ENCODE measurements around the gene CCDC186.
"Not testable (repeated sequence)": the region's sequence is repeated elsewhere in the genome, so short reads cannot be mapped to it uniquely, and the experiment has no call there.

CCDC186 gene

GRCh38 chr10:114151892-114152291, 22.1 kb downstream of the CCDC186 start:
- Histone ChIP-seq H3K27ac (ENCODE audit: low read depth, low read length) (0 out of 2 replicates have a peak overlapping the region, but pooled peaks have one; percentile 9), H3K4me1 (ENCODE audit: control insufficient read depth, insufficient read depth, low read length, unreplicated experiment) (peaks cover 8% of the 10 kb centered on the region), H3K4me3 (ENCODE audit: low read depth, low read length) (no peak overlapping the region), H3K79me2 (ENCODE audit: control insufficient read depth, insufficient read depth, low read length, unreplicated experiment) (no peaks in the 10 kb centered on the region), H3K36me3 (ENCODE audit: insufficient read depth, low read length) (peaks cover 11% of the 10 kb centered on the region; the same call in 1 of the 2 replicates), H3K27me3 (ENCODE audit: insufficient read depth, low read length) (no peaks in the 10 kb centered on the region), H2AFZ (ENCODE audit: low read length, unreplicated experiment) (no peak overlapping the region)

GRCh38 chr10:114151486-114151885, 22.5 kb downstream of the CCDC186 start:
- Histone ChIP-seq H3K27me3 (ENCODE audit: insufficient read depth, low read length) (no peaks in the 10 kb centered on the region), H2AFZ (ENCODE audit: low read length, unreplicated experiment) (no peak overlapping the region), H3K79me2 (ENCODE audit: control insufficient read depth, insufficient read depth, low read length, unreplicated experiment) (no peaks in the 10 kb centered on the region), H3K27ac (ENCODE audit: low read depth, low read length) (peak overlapping the region; percentile 9; the same call in 1 of the 2 replicates), H3K4me1 (ENCODE audit: control insufficient read depth, insufficient read depth, low read length, unreplicated experiment) (peaks cover 8% of the 10 kb centered on the region), H3K4me3 (ENCODE audit: low read depth, low read length) (no peak overlapping the region), H3K36me3 (ENCODE audit: insufficient read depth, low read length) (peaks cover 11% of the 10 kb centered on the region; the same call in 1 of the 2 replicates)

GRCh38 chr10:114149476-114149875, 24.5 kb downstream of the CCDC186 start:
- H3K4me3 ChIP-seq (ENCODE audit: low read depth, low read length); H3K27ac ChIP-seq (ENCODE audit: low read depth, low read length); H2AFZ ChIP-seq (ENCODE audit: low read length, unreplicated experiment); H3K4me1 ChIP-seq (ENCODE audit: control insufficient read depth, insufficient read depth, low read length, unreplicated experiment); H3K36me3 ChIP-seq (ENCODE audit: insufficient read depth, low read length); H3K79me2 ChIP-seq (ENCODE audit: control insufficient read depth, insufficient read depth, low read length, unreplicated experiment); H3K27me3 ChIP-seq (ENCODE audit: insufficient read depth, low read length): not testable (repeated sequence)

- no peaks in the 10 kb centered on the region for H3K4me1 ChIP-seq (ENCODE audit: control insufficient read depth, insufficient read depth, low read length, unreplicated experiment)
- peaks cover 14% of the 10 kb centered on the region for H3K36me3 ChIP-seq (ENCODE audit: insufficient read depth, low read length)
- H2AFZ ChIP-seq (ENCODE audit: low read length, unreplicated experiment), result no peak overlapping the region
- H3K4me3 ChIP-seq (ENCODE audit: low read depth, low read length), result no peak overlapping the region
- H3K79me2 ChIP-seq (ENCODE audit: control insufficient read depth, insufficient read depth, low read length, unreplicated experiment), result no peaks in the 10 kb centered on the region
- H3K27ac ChIP-seq (ENCODE audit: low read depth, low read length), result no peak overlapping the region
- H3K27me3 ChIP-seq (ENCODE audit: insufficient read depth, low read length), result no peaks in the 10 kb centered on the region
These were observed 30.8 kb downstream of the CCDC186 start for GRCh38 chr10:114143160-114143559.

GRCh38 chr10:114142018-114142417, 32.0 kb downstream of the CCDC186 start:
- H3K36me3 ChIP-seq (ENCODE audit: insufficient read depth, low read length), result peaks cover 14% of the 10 kb centered on the region
- no peaks in the 10 kb centered on the region for H3K4me1 ChIP-seq (ENCODE audit: control insufficient read depth, insufficient read depth, low read length, unreplicated experiment)
- H2AFZ ChIP-seq (ENCODE audit: low read length, unreplicated experiment), result no peak overlapping the region
- no peaks in the 10 kb centered on the region for H3K27me3 ChIP-seq (ENCODE audit: insufficient read depth, low read length)
- no peak overlapping the region for H3K27ac ChIP-seq (ENCODE audit: low read depth, low read length)
- no peak overlapping the region for H3K4me3 ChIP-seq (ENCODE audit: low read depth, low read length)
- no peaks in the 10 kb centered on the region for H3K79me2 ChIP-seq (ENCODE audit: control insufficient read depth, insufficient read depth, low read length, unreplicated experiment)

GRCh38 chr10:114140827-114141226, 33.2 kb downstream of the CCDC186 start:
- not testable (repeated sequence) for H3K4me3 ChIP-seq (ENCODE audit: low read depth, low read length); H3K27ac ChIP-seq (ENCODE audit: low read depth, low read length); H2AFZ ChIP-seq (ENCODE audit: low read length, unreplicated experiment); H3K79me2 ChIP-seq (ENCODE audit: control insufficient read depth, insufficient read depth, low read length, unreplicated experiment); H3K4me1 ChIP-seq (ENCODE audit: control insufficient read depth, insufficient read depth, low read length, unreplicated experiment); H3K27me3 ChIP-seq (ENCODE audit: insufficient read depth, low read length)
- peaks cover 18% of the 10 kb centered on the region for H3K36me3 ChIP-seq (ENCODE audit: insufficient read depth, low read length)

- Histone ChIP-seq H3K36me3 (ENCODE audit: insufficient read depth, low read length) (peaks cover 21% of the 10 kb centered on the region), H3K4me1 (ENCODE audit: control insufficient read depth, insufficient read depth, low read length, unreplicated experiment) (no peaks in the 10 kb centered on the region), H2AFZ (ENCODE audit: low read length, unreplicated experiment) (no peak overlapping the region), H3K27ac (ENCODE audit: low read depth, low read length) (no peak overlapping the region), H3K79me2 (ENCODE audit: control insufficient read depth, insufficient read depth, low read length, unreplicated experiment) (no peaks in the 10 kb centered on the region), H3K27me3 (ENCODE audit: insufficient read depth, low read length) (no peaks in the 10 kb centered on the region), H3K4me3 (ENCODE audit: low read depth, low read length) (no peak overlapping the region)
These were observed 34.0 kb downstream of the CCDC186 start for GRCh38 chr10:114140036-114140435.

GRCh38 chr10:114138581-114138980, 35.4 kb downstream of the CCDC186 start:
- H3K27ac ChIP-seq (ENCODE audit: low read depth, low read length), result no peak overlapping the region
- no peaks in the 10 kb centered on the region for H3K79me2 ChIP-seq (ENCODE audit: control insufficient read depth, insufficient read depth, low read length, unreplicated experiment)
- H3K4me3 ChIP-seq (ENCODE audit: low read depth, low read length), result no peak overlapping the region
- H2AFZ ChIP-seq (ENCODE audit: low read length, unreplicated experiment), result no peak overlapping the region
- no peaks in the 10 kb centered on the region for H3K4me1 ChIP-seq (ENCODE audit: control insufficient read depth, insufficient read depth, low read length, unreplicated experiment)
- H3K36me3 ChIP-seq (ENCODE audit: insufficient read depth, low read length), result peaks cover 29% of the 10 kb centered on the region
- no peaks in the 10 kb centered on the region for H3K27me3 ChIP-seq (ENCODE audit: insufficient read depth, low read length)

- H3K27me3 ChIP-seq (ENCODE audit: insufficient read depth, low read length), result no peaks in the 10 kb centered on the region
- no peaks in the 10 kb centered on the region for H3K79me2 ChIP-seq (ENCODE audit: control insufficient read depth, insufficient read depth, low read length, unreplicated experiment)
- no peak overlapping the region for H2AFZ ChIP-seq (ENCODE audit: low read length, unreplicated experiment)
- no peaks in the 10 kb centered on the region for H3K4me1 ChIP-seq (ENCODE audit: control insufficient read depth, insufficient read depth, low read length, unreplicated experiment)
- H3K4me3 ChIP-seq (ENCODE audit: low read depth, low read length), result no peak overlapping the region
- H3K27ac ChIP-seq (ENCODE audit: low read depth, low read length), result no peak overlapping the region
- H3K36me3 ChIP-seq (ENCODE audit: insufficient read depth, low read length), result peaks cover 42% of the 10 kb centered on the region
These were observed 38.5 kb downstream of the CCDC186 start for GRCh38 chr10:114135476-114135875.

- no peak overlapping the region for H3K4me3 ChIP-seq (ENCODE audit: low read depth, low read length)
- H3K36me3 ChIP-seq (ENCODE audit: insufficient read depth, low read length), result peaks cover 57% of the 10 kb centered on the region
- H3K4me1 ChIP-seq (ENCODE audit: control insufficient read depth, insufficient read depth, low read length, unreplicated experiment), result no peaks in the 10 kb centered on the region
- H3K27ac ChIP-seq (ENCODE audit: low read depth, low read length), result no peak overlapping the region
- no peak overlapping the region for H2AFZ ChIP-seq (ENCODE audit: low read length, unreplicated experiment)
- H3K79me2 ChIP-seq (ENCODE audit: control insufficient read depth, insufficient read depth, low read length, unreplicated experiment), result no peaks in the 10 kb centered on the region
- no peaks in the 10 kb centered on the region for H3K27me3 ChIP-seq (ENCODE audit: insufficient read depth, low read length)
These were observed 42.9 kb downstream of the CCDC186 start for GRCh38 chr10:114131094-114131493.

GRCh38 chr10:114121031-114121430, 53.0 kb downstream of the CCDC186 start:
- Histone ChIP-seq H3K4me1 (ENCODE audit: control insufficient read depth, insufficient read depth, low read length, unreplicated experiment) (peaks cover 7% of the 10 kb centered on the region), H3K27me3 (ENCODE audit: insufficient read depth, low read length) (no peaks in the 10 kb centered on the region), H3K36me3 (ENCODE audit: insufficient read depth, low read length) (peaks cover 10% of the 10 kb centered on the region; the same call in 1 of the 2 replicates), H3K79me2 (ENCODE audit: control insufficient read depth, insufficient read depth, low read length, unreplicated experiment) (no peaks in the 10 kb centered on the region), H3K27ac (ENCODE audit: low read depth, low read length) (no peak overlapping the region), H3K4me3 (ENCODE audit: low read depth, low read length) (no peak overlapping the region), H2AFZ (ENCODE audit: low read length, unreplicated experiment) (no peak overlapping the region)

Measured in ACC112 (cell line).